HepG2 (cell line): ENCODE data around the gene DYSF. TPM values are rescaled to one million over a fixed set of nuclear protein-coding genes. Genes with fewer than 3 reads are reported as not detected.

ENCODE experiments used
- GABPA ChIP-seq, 2 experiments: IDR thresholded peaks; 2 replicates each; pipeline ENCODE4 v1.6.1; 2011 to 2016; ENCODE audit warnings: low read depth in 2 of 2, low read length in 1 of 2, missing biosample characterization in 1 of 2, missing genetic modification characterization in 1 of 2
- GZF1 ChIP-seq: sonication (generic); formaldehyde crosslinking; IDR thresholded peaks from 2 replicates; pipeline ENCODE4 v1.5.1; 2020; ENCODE audit warnings: mild to moderate bottlenecking, missing genetic modification reagents
- HMG20A ChIP-seq: IDR thresholded peaks from 2 replicates; pipeline ENCODE4 v1.6.1; 2016; ENCODE audit warnings: borderline replicate concordance
- MLXIP ChIP-seq: sonication (generic); formaldehyde crosslinking; IDR thresholded peaks from 2 replicates; pipeline ENCODE4 v1.9.0; 2021; ENCODE audit warnings: missing genetic modification reagents, borderline replicate concordance
- NR1H2 ChIP-seq: sonication (generic); formaldehyde crosslinking; IDR thresholded peaks from 2 replicates; pipeline ENCODE4 v1.8.1; 2022; ENCODE audit warnings: low read depth, missing genetic modification reagents, borderline replicate concordance
- PAWR ChIP-seq: sonication (generic); formaldehyde crosslinking; IDR thresholded peaks from 2 replicates; pipeline ENCODE4 v1.4.0; 2020; ENCODE audit warnings: missing genetic modification reagents, mild to moderate bottlenecking, borderline replicate concordance
- PCBP2 ChIP-seq: fragments of 200-400 bp; formaldehyde crosslinking; optimal IDR thresholded peaks from 2 replicates; pipeline ENCODE3; 2018; ENCODE audit warnings: low read length, low read depth; ENCODE audit not compliant: poor library complexity, severe bottlenecking
- ZMYM4 ChIP-seq: sonication (generic); formaldehyde crosslinking; IDR thresholded peaks from 2 replicates; pipeline ENCODE4 v1.8.1; 2023; ENCODE audit warnings: mild to moderate bottlenecking, missing genetic modification reagents
- ZNF224 ChIP-seq: sonication (generic); formaldehyde crosslinking; IDR thresholded peaks from 2 replicates; pipeline ENCODE4 v1.5.0; 2020; ENCODE audit warnings: mild to moderate bottlenecking, missing genetic modification reagents
- ZNF607 ChIP-seq: sonication (generic); formaldehyde crosslinking; IDR thresholded peaks from 2 replicates; pipeline ENCODE4 v1.5.1; 2020; ENCODE audit warnings: missing genetic modification reagents, mild to moderate bottlenecking, borderline replicate concordance
- polyA plus RNA-seq, 8 experiments: library from polyadenylated mRNA; depleted of rRNA in 3 of 8; stranded (reverse) in 7 of 8; unstranded in 1 of 8; fragments of >200 nt; fragmentation: Illumina TruSeq in 4 of 8; extraction: Trizol in 4 of 8; gene quantifications; 2 replicates each; pipeline versions ENCODE4 v1.2.1 to v1.2.3, GENCODE V29; 2011 to 2016; ENCODE audit warnings: low read depth in 4 of 8, missing spikeins in 1 of 8, mixed read lengths in 1 of 8; ENCODE audit not compliant: insufficient read depth in 1 of 8
- total RNA-seq, 5 experiments: library from RNA; depleted of rRNA; stranded (reverse); fragments of >200 nt; fragmentation: Illumina TruSeq; extraction: Trizol; gene quantifications; 2 replicates each; pipeline ENCODE4 v1.2.3, GENCODE V29; 2016; ENCODE audit warnings: low read depth in 1 of 5
- TF ChIP-seq, protein P1 (sequence below): sonication (generic); formaldehyde crosslinking; IDR thresholded peaks from 2 replicates; pipeline ENCODE4 v1.5.0; 2020; ENCODE audit warnings: missing genetic modification reagents

The DYSF gene
- total and polyA plus RNA-seq, 2 of the 13 experiments (the other 11 are each of a cell fraction or from before 2014, with no cell fraction given): 0.15 to 2.4 TPM

DNA sequence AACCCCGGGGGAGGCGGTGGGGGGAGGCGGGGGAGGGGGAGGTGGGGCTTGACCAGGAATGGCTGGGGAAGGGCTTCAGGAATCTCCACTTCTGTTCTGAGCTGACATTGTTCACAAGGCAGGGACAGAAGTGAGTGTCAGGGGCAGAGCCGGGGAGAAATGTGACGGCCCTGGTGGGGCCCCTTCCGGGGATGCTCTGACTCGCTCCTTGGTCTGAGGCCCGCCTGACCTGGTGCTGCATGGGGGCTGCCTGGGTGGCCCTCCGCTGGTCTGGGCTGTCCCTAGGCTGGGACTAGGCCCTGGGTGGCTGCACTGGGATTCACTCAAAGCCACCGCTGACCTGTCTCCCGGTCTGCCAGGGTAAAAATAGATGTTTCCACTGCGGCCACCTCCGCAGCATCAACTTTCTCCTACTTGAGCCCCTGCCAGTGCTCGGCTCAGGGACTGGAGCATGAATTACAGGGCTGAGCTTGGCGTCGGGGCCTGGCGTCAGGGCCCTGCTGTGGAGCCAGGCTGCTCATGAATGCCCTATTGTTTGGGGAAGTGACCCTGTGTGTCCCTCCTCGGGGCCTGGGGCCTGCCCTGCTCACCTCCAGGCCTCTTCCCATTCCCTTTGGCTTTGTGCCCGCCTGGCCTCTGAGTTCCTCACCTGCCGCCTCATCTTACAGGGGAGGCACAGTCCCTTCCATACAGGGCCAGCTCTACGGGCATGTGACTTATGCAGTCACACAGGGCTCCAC is 247.5 kb downstream of the DYSF start (continued):
- TF ChIP-seq MLXIP (CRISPR knock-in tag): no peak
- no peak for TF ChIP-seq NR1H2
- no peak for TF ChIP-seq PAWR (CRISPR knock-in tag)
- TF ChIP-seq ZNF607 (CRISPR knock-in tag): no peak
- TF ChIP-seq ZNF224 (CRISPR knock-in tag): no peak
- 0 out of 2 replicates have a peak, but pooled peaks have one; percentile 25 for TF ChIP-seq ZMYM4 (CRISPR knock-in tag)
- no peak for TF ChIP-seq HMG20A (CRISPR knock-in tag)
- no peak for TF ChIP-seq GABPA (IDR thresholded peaks at IDR 0.05; ENCODE audit: low read depth, low read length)
- no peak for TF ChIP-seq GABPA (CRISPR knock-in tag; IDR thresholded peaks at IDR 0.05; ENCODE audit: low read depth)
- TF ChIP-seq GZF1 (CRISPR knock-in tag): peak; percentile 26; the same call in 1 of the 2 replicates
- no peak for TF ChIP-seq PCBP2
- TF ChIP-seq, protein P1, sequence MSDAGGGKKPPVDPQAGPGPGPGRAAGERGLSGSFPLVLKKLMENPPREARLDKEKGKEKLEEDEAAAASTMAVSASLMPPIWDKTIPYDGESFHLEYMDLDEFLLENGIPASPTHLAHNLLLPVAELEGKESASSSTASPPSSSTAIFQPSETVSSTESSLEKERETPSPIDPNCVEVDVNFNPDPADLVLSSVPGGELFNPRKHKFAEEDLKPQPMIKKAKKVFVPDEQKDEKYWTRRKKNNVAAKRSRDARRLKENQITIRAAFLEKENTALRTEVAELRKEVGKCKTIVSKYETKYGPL (CRISPR knock-in tag): no peak
